Mesenchymal stem cell (in vitro differentiated cells and primary cell): ENCODE results near the gene PKP2.
A peak's percentile ranks its signal among the peaks of the same experiment; 100 is the strongest.

ENCODE experiments used
- DNase-seq: peaks from one replicate; pipeline ENCODE4 v3.0.0-alpha.2; 2013
- H2AFZ ChIP-seq: one replicate; pipeline ENCODE4 v1.6.1; 2013; ENCODE audit warnings: low read depth, mild to moderate bottlenecking, control low read depth, inconsistent platforms, low read length, moderate library complexity
- H2AK5ac ChIP-seq: 2 replicates; pipeline ENCODE4 v1.6.1; 2013; ENCODE audit warnings: low read length, moderate library complexity, mild to moderate bottlenecking, inconsistent platforms; ENCODE audit not compliant: severe bottlenecking
- H2BK120ac ChIP-seq: one replicate; pipeline ENCODE4 v1.6.1; 2013; ENCODE audit warnings: low read depth, mild to moderate bottlenecking, inconsistent platforms, low read length, moderate library complexity
- H2BK12ac ChIP-seq, 2 experiments: one replicate each; pipeline ENCODE4 v1.6.1; 2013; ENCODE audit warnings: inconsistent platforms in 2 of 2, low read length in 2 of 2, mild to moderate bottlenecking in 2 of 2, moderate library complexity in 2 of 2, control low read depth in 1 of 2
- H2BK15ac ChIP-seq: one replicate; pipeline ENCODE4 v1.6.1; 2013; ENCODE audit warnings: mild to moderate bottlenecking, low read depth, inconsistent platforms; ENCODE audit not compliant: poor library complexity, severe bottlenecking
- H2BK5ac ChIP-seq: 2 replicates; pipeline ENCODE4 v1.6.1; 2013; ENCODE audit warnings: low read depth, mild to moderate bottlenecking, low read length, control low read depth, inconsistent platforms; ENCODE audit not compliant: poor library complexity, severe bottlenecking
- H3K14ac ChIP-seq, 2 experiments: one replicate each; pipeline ENCODE4 v1.6.1; 2013; ENCODE audit warnings: inconsistent platforms in 2 of 2, low read length in 2 of 2, control low read depth in 1 of 2, mild to moderate bottlenecking in 1 of 2, moderate library complexity in 1 of 2
- H3K18ac ChIP-seq, 2 experiments: one replicate each; pipeline ENCODE4 v1.6.1; 2013; ENCODE audit warnings: inconsistent platforms in 2 of 2, low read length in 2 of 2, control low read depth in 1 of 2, low read depth in 1 of 2, mild to moderate bottlenecking in 1 of 2
- H3K23ac ChIP-seq, 2 experiments: one replicate each; pipeline ENCODE4 v1.6.1; 2013; ENCODE audit warnings: inconsistent platforms in 2 of 2, low read length in 2 of 2, mild to moderate bottlenecking in 2 of 2, moderate library complexity in 2 of 2, control low read depth in 1 of 2
- H3K27ac ChIP-seq: 2 replicates; pipeline ENCODE4 v1.5.1; 2013; ENCODE audit warnings: mild to moderate bottlenecking, moderate library complexity, low read length, control low read depth, inconsistent platforms; ENCODE audit not compliant: poor library complexity, severe bottlenecking
- H3K27me3 ChIP-seq, 2 experiments: 2 replicates each; pipeline versions ENCODE4 v1.6.1 to v1.7.0; 2013; ENCODE audit warnings: low read length in 2 of 2, mild to moderate bottlenecking in 2 of 2, moderate library complexity in 2 of 2, control low read depth in 1 of 2, inconsistent platforms in 1 of 2; ENCODE audit not compliant: control insufficient read depth in 1 of 2, insufficient read depth in 1 of 2
- H3K36me3 ChIP-seq, 2 experiments: 2 replicates each; pipeline versions ENCODE4 v1.6.1 to v1.7.0; 2013; ENCODE audit warnings: low read length in 2 of 2, control low read depth in 1 of 2, inconsistent platforms in 1 of 2, low read depth in 1 of 2, mild to moderate bottlenecking in 1 of 2; ENCODE audit not compliant: insufficient read depth in 2 of 2, control insufficient read depth in 1 of 2
- H3K4ac ChIP-seq, 2 experiments: one replicate each; pipeline ENCODE4 v1.6.1; 2013; ENCODE audit warnings: inconsistent platforms in 2 of 2, low read length in 2 of 2, mild to moderate bottlenecking in 2 of 2, moderate library complexity in 2 of 2, control low read depth in 1 of 2, low read depth in 1 of 2
- H3K4me1 ChIP-seq: 2 replicates; pipeline ENCODE4 v1.6.1; 2013; ENCODE audit warnings: low read depth, low read length, control low read depth; ENCODE audit not compliant: control insufficient read depth, insufficient read depth
- H3K4me2 ChIP-seq: 2 replicates; pipeline ENCODE4 v1.6.1; 2013; ENCODE audit warnings: low read length, mild to moderate bottlenecking, inconsistent platforms; ENCODE audit not compliant: poor library complexity, severe bottlenecking
- H3K4me3 ChIP-seq, 2 experiments: 2 replicates each; pipeline versions ENCODE4 v1.5.1 to v1.7.0; 2013; ENCODE audit warnings: low read length in 2 of 2, mild to moderate bottlenecking in 2 of 2, control low read depth in 1 of 2, low read depth in 1 of 2; ENCODE audit not compliant: insufficient read depth in 1 of 2
- H3K79me1 ChIP-seq: replicated peaks from 2 replicates; pipeline ENCODE4 v1.6.1; 2013; ENCODE audit warnings: mild to moderate bottlenecking, control low read depth, low read length, inconsistent platforms; ENCODE audit not compliant: poor library complexity, severe bottlenecking
- H3K9ac ChIP-seq: 2 replicates; pipeline ENCODE4 v1.7.0; 2013; ENCODE audit warnings: mild to moderate bottlenecking, low read length, moderate library complexity
- H3K9me3 ChIP-seq: 2 replicates; pipeline ENCODE4 v1.7.0; 2013; ENCODE audit warnings: mild to moderate bottlenecking, low read length; ENCODE audit not compliant: control insufficient read depth
- H4K8ac ChIP-seq: one replicate; pipeline ENCODE4 v1.6.1; 2013; ENCODE audit warnings: inconsistent platforms, mild to moderate bottlenecking, low read length, moderate library complexity
- H4K91ac ChIP-seq: one replicate; pipeline ENCODE4 v1.6.1; 2013; ENCODE audit warnings: mild to moderate bottlenecking, low read length, inconsistent platforms
- WGBS: methylation state at CpG from one replicate; pipeline ENCODE4 v1.1.7; 2013; ENCODE audit warnings: mixed read lengths; 5-methylcytosine and 5-hydroxymethylcytosine counted together

Gene PKP2

GRCh38 chr12:32891956-32892355 is 4.6 kb downstream of the PKP2 start:
- Histone ChIP-seq H3K9ac (no peak overlapping the region), H3K79me1 (no peaks in the 10 kb centered on the region), H2BK5ac (no peak overlapping the region), H3K4ac (no peak overlapping the region), H2BK120ac (no peak overlapping the region), H2BK15ac (no peak overlapping the region), H2BK12ac (no peak overlapping the region), H3K27ac (peak overlapping the region; percentile 54), H3K23ac (no peak overlapping the region), H3K14ac (no peak overlapping the region), H3K4me2 (no peak overlapping the region), H3K4me1 (peaks cover 12% of the 10 kb centered on the region), H3K9me3 (no peaks in the 10 kb centered on the region), H2AK5ac (no peak overlapping the region), H3K4me3 (no peak overlapping the region), H4K91ac (no peak overlapping the region), H4K8ac (no peak overlapping the region), H3K36me3 (no peaks in the 10 kb centered on the region), H3K27me3 (peaks cover 15 to 23% of the 10 kb centered on the region in 2 experiments), H3K18ac (peak overlapping the region in 1 of 2 experiments; percentile 54), H2AFZ (no peak overlapping the region)
- peak; percentile 30 for DNase-seq
- WGBS = 34% methylated on average over 4 of the region's 5 CpGs

GRCh38 chr12:32891526-32891925 is 5.1 kb downstream of the PKP2 start:
- no peak overlapping the region for H2AK5ac ChIP-seq
- no peaks in the 10 kb centered on the region for H3K36me3 ChIP-seq
- H3K4me3 ChIP-seq = no peak overlapping the region
- no peak overlapping the region for H2BK15ac ChIP-seq
- WGBS = 52% methylated on average over 1 of the region's 2 CpGs
- H3K4ac ChIP-seq = no peak overlapping the region
- H3K23ac ChIP-seq = no peak overlapping the region
- H3K4me2 ChIP-seq = no peak overlapping the region
- no peak overlapping the region for H4K91ac ChIP-seq
- no peak overlapping the region for H2BK120ac ChIP-seq
- peaks cover 11% of the 10 kb centered on the region for H3K4me1 ChIP-seq
- H3K27ac ChIP-seq = peak overlapping the region; percentile 54
- DNase-seq = peak; percentile 12
- no peak overlapping the region for H3K9ac ChIP-seq
- peaks cover 15 to 21% of the 10 kb centered on the region in 2 experiments for H3K27me3 ChIP-seq
- H2AFZ ChIP-seq = no peak overlapping the region
- no peaks in the 10 kb centered on the region for H3K9me3 ChIP-seq
- no peaks in the 10 kb centered on the region for H3K79me1 ChIP-seq
- no peak overlapping the region for H2BK5ac ChIP-seq
- no peak overlapping the region for H2BK12ac ChIP-seq
- no peak overlapping the region for H4K8ac ChIP-seq
- H3K14ac ChIP-seq = no peak overlapping the region
- no peak overlapping the region for H3K18ac ChIP-seq

GRCh38 chr12:32889011-32889760 is 7.4 kb downstream of the PKP2 start:
- Histone ChIP-seq H2AK5ac (no peak overlapping the region), H3K23ac (no peak overlapping the region), H3K18ac (no peak overlapping the region), H3K4me2 (no peak overlapping the region), H2BK120ac (no peak overlapping the region), H3K9me3 (no peaks in the 10 kb centered on the region), H2AFZ (no peak overlapping the region), H3K27ac (no peak overlapping the region), H3K9ac (no peak overlapping the region), H3K4me3 (no peak overlapping the region), H2BK12ac (no peak overlapping the region), H2BK15ac (no peak overlapping the region), H2BK5ac (no peak overlapping the region), H3K27me3 (no peaks in the 10 kb centered on the region), H4K91ac (no peak overlapping the region), H3K79me1 (no peaks in the 10 kb centered on the region), H3K4ac (no peak overlapping the region), H3K36me3 (no peaks in the 10 kb centered on the region), H3K4me1 (peaks cover 5% of the 10 kb centered on the region), H4K8ac (no peak overlapping the region), H3K14ac (no peak overlapping the region)
- WGBS = 80% methylated on average over 4 of the region's 5 CpGs
- DNase-seq = peak; percentile 12

GRCh38 chr12:32887058-32887457 is 9.5 kb downstream of the PKP2 start:
- Histone ChIP-seq H3K4me3 (no peak overlapping the region), H3K4ac (no peak overlapping the region), H3K27ac (no peak overlapping the region), H3K4me1 (peaks cover 2% of the 10 kb centered on the region), H2AFZ (no peak overlapping the region), H3K79me1 (no peaks in the 10 kb centered on the region), H2BK5ac (no peak overlapping the region), H3K27me3 (no peaks in the 10 kb centered on the region), H2BK15ac (no peak overlapping the region), H3K36me3 (no peaks in the 10 kb centered on the region), H3K9me3 (no peaks in the 10 kb centered on the region), H3K18ac (no peak overlapping the region), H3K14ac (no peak overlapping the region), H2AK5ac (no peak overlapping the region), H4K91ac (no peak overlapping the region), H3K9ac (no peak overlapping the region), H3K4me2 (no peak overlapping the region), H4K8ac (no peak overlapping the region), H3K23ac (no peak overlapping the region), H2BK12ac (no peak overlapping the region), H2BK120ac (no peak overlapping the region)
- DNase-seq = no peak
- 88% methylated on average over 3 of the region's 3 CpGs for WGBS
